ENCODE measurements around the gene ATAD3C.
A peak's percentile ranks its signal among the peaks of the same experiment; 100 is the strongest.
"Not testable (repeated sequence)": the region's sequence is repeated elsewhere in the genome, so short reads cannot be mapped to it uniquely, and the experiment has no call there.

Gene ATAD3C, protein sequence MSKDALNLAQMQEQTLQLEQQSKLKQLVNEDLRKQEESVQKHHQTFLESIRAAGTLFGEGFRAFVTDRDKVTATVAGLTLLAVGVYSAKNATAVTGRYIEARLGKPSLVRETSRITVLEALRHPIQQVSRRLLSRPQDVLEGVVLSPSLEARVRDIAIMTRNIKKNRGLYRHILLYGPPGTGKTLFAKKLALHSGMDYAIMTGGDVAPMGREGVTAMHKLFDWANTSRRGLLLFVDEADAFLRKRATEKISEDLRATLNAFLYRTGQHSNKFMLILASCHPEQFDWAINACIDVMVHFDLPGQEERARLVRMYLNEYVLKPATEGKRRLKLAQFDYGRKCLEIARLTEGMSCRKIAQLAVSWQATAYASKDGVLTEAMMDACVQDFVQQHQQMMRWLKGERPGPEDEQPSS

DNA sequence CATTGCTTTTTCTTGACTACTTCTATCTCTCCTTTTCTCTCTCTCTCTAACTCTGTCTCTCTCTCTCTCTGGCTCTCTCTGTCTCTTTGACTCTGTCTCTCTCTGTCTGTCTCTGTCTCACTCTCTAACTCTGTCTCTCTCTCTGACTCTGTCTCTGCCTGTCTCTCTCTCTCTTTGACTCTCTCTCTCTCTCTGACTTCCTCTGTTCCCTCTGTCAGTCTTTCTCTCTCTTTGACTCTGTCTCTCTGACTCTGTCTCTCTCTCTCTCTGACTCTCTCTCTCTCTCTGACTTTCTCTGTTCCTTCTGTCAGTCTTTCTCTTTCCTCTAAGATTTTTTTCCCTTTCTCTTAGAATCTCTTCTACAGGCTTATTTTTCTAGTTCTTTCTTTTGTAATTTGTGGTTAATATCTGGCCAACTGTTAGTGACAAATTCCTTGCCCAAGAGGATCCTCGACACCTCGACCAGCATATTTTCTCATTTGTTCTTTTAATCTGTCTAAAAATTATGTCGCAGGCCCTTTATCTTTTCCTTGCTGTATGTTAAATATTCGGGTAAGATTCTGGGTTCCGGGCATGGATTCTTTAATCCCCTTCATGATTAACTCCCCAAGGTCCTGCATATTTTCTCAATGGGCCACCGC is at the start of gene ATAD3C:
Gene ATAD3C (plus strand): TSS at position 591 of the 641 bp plus-strand sequence. CDS start 995 bp downstream, outside the sequence.
- no peak within 1 kb of the TSS for H3K27ac ChIP-seq (ENCODE audit: low read depth, low read length)
- H3K27me3 ChIP-seq (ENCODE audit: control insufficient read depth in 5 of 5, insufficient read depth in 4 of 5, low read length in 5 of 5): no peaks in the 10 kb centered on the region
- no peaks in the 10 kb centered on the region for H3K4me1 ChIP-seq (ENCODE audit: control insufficient read depth in 5 of 5, insufficient read depth in 5 of 5, low read length in 5 of 5)
- H3K4me3 ChIP-seq (ENCODE audit: low read depth in 1 of 5, low read length in 5 of 5): no peak within 1 kb of the TSS
- no peaks in the 10 kb centered on the region for H3K36me3 ChIP-seq (ENCODE audit: control insufficient read depth in 5 of 5, insufficient read depth in 5 of 5, low read length in 5 of 5)
- no peak within 1 kb of the TSS for H3K9ac ChIP-seq (ENCODE audit: low read length in 5 of 5)
- no peaks in the 10 kb centered on the region for H3K9me3 ChIP-seq (ENCODE audit: control insufficient read depth in 5 of 5, low read length in 5 of 5)

DNA sequence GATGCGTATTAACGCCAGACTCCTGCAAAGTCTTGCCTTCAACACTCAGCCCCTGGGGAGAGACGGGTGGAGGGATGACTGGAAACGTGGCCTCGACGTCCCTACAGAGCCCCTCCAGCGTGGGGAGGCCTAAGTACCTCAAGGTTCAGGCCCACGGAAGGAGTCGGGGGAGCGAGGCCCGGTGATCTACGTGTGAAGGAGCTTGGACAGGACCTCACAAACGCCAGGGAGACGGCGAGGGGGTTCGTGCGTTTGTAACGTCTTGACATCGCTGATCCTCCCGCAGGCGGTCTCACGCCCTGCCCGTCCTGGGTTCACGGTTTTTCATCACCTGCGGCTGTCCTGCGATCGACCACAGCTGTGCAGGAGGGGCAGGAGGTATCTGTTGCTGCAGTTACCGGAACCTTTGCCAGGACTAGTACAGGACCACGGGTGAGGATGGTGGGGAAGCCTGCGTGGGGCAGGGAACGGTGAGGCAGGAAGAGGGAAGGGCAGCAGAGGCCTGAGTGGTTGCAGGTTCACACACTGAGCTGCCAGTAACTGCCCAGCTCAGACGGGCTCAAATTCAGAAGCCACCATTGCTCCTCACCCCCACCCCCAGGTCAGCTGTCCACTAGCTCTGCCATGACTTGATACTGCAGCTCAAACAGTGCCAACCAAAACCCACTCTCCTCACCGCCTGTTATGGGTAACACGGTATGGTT is 49.5 kb upstream of the ATAD3C start:
- Histone ChIP-seq H3K27ac (ENCODE audit: low read depth, low read length) (peak overlapping the region; percentile 77), H3K9me3 (ENCODE audit: control insufficient read depth in 5 of 5, low read length in 5 of 5) (no peaks in the 10 kb centered on the region), H3K4me3 (ENCODE audit: low read depth in 1 of 5, low read length in 5 of 5) (peak overlapping the region; percentile 82 to 99 (median 94)), H3K36me3 (ENCODE audit: control insufficient read depth in 5 of 5, insufficient read depth in 5 of 5, low read length in 5 of 5) (peaks cover 0 to 62% (median 51%) of the 10 kb centered on the region in 5 donors), H3K27me3 (ENCODE audit: control insufficient read depth in 5 of 5, insufficient read depth in 4 of 5, low read length in 5 of 5) (no peaks in the 10 kb centered on the region), H3K4me1 (ENCODE audit: control insufficient read depth in 5 of 5, insufficient read depth in 5 of 5, low read length in 5 of 5) (peaks cover 15 to 42% (median 34%) of the 10 kb centered on the region in 5 donors), H3K9ac (ENCODE audit: low read length in 5 of 5) (peak overlapping the region; percentile 74 to 93 (median 90))

DNA sequence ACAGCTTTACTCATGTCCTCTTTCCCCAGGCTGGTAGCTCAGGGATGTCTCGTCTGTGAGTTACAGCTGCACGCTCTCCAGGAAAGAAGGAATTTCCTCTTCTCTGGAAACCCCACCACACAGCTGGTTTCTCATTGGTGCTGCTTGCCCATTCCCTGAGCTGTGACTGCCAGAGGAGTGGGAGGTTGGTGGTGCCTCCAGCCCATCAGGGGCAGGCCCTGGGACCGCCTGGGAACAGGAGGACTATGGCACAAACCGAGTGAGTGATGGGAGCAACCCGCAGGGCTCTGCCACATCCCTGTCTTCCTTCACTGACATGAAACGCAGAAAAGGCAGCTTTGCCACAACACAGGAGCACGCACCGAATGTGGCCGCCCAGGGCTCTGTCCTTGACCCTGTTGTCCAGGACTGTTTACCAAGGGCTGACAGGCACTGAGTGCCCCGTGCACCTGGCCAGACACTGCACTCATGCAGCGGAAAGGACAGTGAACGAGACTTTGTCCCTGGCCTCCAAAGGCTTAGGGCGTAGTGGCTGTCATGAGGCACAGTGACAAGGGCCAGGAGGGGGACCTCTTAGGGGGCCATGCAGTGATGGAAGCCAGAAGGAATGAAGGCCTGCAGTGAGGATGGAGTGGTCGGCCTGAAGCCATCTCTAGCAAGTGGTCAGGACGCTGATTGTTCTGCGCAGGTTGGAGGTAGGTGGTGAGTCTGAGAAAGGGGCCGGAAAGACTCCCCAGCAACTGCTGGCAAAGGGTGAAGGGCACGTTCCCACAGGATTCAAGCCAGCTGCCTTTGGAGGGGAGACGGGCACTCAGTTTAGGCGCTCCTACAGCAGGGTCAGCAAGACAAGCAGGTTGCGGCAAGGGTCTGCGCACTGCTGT is 48.7 kb upstream of the ATAD3C start:
- H3K27ac ChIP-seq (ENCODE audit: low read depth, low read length): peak overlapping the region; percentile 77
- H3K4me3 ChIP-seq (ENCODE audit: low read depth in 1 of 5, low read length in 5 of 5): peak overlapping the region; percentile 82 to 99 (median 94)
- H3K27me3 ChIP-seq (ENCODE audit: control insufficient read depth in 5 of 5, insufficient read depth in 4 of 5, low read length in 5 of 5): no peaks in the 10 kb centered on the region
- peaks cover 15 to 47% (median 40%) of the 10 kb centered on the region in 5 donors for H3K4me1 ChIP-seq (ENCODE audit: control insufficient read depth in 5 of 5, insufficient read depth in 5 of 5, low read length in 5 of 5)
- H3K9me3 ChIP-seq (ENCODE audit: control insufficient read depth in 5 of 5, low read length in 5 of 5): no peaks in the 10 kb centered on the region
- H3K9ac ChIP-seq (ENCODE audit: low read length in 5 of 5): peak overlapping the region in 3 of 5 donors; percentile 84 to 93 (median 90)
- H3K36me3 ChIP-seq (ENCODE audit: control insufficient read depth in 5 of 5, insufficient read depth in 5 of 5, low read length in 5 of 5): peaks cover 0 to 61% (median 50%) of the 10 kb centered on the region in 5 donors

DNA sequence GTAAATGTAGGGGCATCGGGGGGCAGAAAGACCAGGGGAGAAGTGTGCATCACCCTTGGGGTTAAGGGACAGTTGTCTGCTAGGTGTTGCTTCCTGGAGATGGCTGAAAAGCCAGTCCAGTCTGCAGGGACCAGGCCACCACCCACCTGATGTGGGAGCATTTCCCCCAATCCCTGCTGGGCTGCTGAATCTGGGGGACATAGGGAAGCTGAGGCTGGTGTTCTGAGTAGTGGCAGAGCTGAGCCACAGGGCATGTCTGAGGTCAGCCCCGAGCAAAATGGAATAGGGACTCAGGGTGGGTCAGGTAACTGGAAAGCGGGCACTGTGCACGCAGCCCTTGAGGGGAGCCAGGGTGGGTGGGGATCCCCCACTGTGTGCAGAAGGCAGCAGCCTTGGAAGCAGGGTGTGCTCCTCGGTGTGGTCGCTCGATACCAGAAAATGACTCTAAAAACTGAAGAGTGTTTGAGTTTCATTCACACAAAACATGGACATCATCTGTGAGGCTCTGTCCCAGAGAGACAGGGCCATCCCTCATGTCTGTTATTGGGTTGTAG is 48.0 kb upstream of the ATAD3C start:
- Histone ChIP-seq H3K9me3 (ENCODE audit: control insufficient read depth in 5 of 5, low read length in 5 of 5) (no peaks in the 10 kb centered on the region), H3K4me3 (ENCODE audit: low read depth in 1 of 5, low read length in 5 of 5) (no peak overlapping the region), H3K27me3 (ENCODE audit: control insufficient read depth in 5 of 5, insufficient read depth in 4 of 5, low read length in 5 of 5) (no peaks in the 10 kb centered on the region), H3K27ac (ENCODE audit: low read depth, low read length) (no peak overlapping the region), H3K9ac (ENCODE audit: low read length in 5 of 5) (no peak overlapping the region), H3K4me1 (ENCODE audit: control insufficient read depth in 5 of 5, insufficient read depth in 5 of 5, low read length in 5 of 5) (peaks cover 15 to 55% (median 47%) of the 10 kb centered on the region in 5 donors), H3K36me3 (ENCODE audit: control insufficient read depth in 5 of 5, insufficient read depth in 5 of 5, low read length in 5 of 5) (peaks cover 0 to 58% (median 50%) of the 10 kb centered on the region in 5 donors)

DNA sequence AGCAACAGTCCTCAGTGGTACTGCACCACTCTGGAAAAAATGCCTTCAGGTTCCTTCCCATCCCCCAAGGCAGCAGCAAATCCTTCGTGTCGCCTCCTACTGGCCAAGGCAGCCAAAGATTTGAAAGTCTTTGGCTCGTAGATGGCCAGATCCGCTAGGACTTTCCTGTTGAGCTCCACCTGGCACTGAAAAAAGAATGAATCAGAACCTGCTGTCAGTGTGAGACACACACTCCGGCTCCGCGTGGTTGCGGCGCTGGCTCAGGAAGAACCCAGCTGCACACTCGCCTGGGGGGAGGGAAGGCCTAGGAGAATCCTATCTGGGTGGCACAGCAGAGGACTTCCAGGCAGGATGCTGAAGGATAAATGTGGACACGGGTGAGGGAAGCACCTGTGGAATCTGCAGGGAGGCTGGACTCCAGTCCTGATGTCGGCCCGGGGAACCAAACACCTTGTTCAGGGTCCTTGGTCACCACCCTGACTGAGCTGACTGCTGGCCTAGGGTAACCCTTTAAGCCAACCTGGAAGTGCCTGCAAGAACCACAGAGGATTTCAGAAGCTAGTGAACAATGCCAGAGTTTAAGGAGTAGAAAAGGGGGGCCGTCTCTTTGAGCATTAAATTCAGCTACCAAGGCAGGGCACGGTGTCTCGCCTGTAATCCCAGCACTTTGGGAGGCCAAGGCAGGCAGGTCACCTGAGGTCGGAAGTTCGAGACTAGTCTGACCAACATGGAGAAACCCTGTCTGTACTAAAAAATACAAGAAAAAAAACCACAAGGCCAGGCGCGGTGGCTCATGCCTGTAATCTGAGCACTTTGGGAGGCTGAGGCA is 47.2 kb upstream of the ATAD3C start:
- Histone ChIP-seq H3K4me1 (ENCODE audit: control insufficient read depth in 5 of 5, insufficient read depth in 5 of 5, low read length in 5 of 5) (peaks cover 14 to 54% (median 50%) of the 10 kb centered on the region in 5 donors), H3K9ac (ENCODE audit: low read length in 5 of 5) (no peak overlapping the region), H3K36me3 (ENCODE audit: control insufficient read depth in 5 of 5, insufficient read depth in 5 of 5, low read length in 5 of 5) (peaks cover 0 to 53% (median 48%) of the 10 kb centered on the region in 5 donors), H3K27ac (ENCODE audit: low read depth, low read length) (no peak overlapping the region), H3K9me3 (ENCODE audit: control insufficient read depth in 5 of 5, low read length in 5 of 5) (no peaks in the 10 kb centered on the region), H3K4me3 (ENCODE audit: low read depth in 1 of 5, low read length in 5 of 5) (no peak overlapping the region), H3K27me3 (ENCODE audit: control insufficient read depth in 5 of 5, insufficient read depth in 4 of 5, low read length in 5 of 5) (no peaks in the 10 kb centered on the region)

DNA sequence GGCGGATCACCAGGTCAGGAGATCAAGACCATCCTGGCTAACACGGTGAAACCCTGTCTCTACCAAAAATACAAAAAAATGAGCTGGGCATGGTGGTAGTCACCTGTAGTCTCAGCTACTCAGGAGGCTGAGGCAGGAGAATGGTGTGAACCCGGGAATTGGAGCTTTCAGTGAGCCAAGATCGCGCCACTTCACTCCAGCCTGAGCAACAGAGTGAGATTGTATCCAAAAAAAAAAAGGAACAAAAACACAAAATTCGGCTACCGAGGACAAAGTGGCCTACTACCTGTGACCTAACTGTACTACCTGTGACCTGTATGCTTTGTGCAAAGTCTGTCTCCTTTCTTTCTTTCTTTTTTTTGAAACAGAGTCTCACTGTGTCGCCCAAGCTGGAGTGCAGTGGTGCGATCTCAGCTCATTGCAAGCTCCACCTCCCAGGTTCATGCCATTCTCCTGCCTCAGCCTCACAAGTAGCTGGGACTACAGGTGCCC is 46.5 kb upstream of the ATAD3C start:
- H3K27me3 ChIP-seq (ENCODE audit: control insufficient read depth in 5 of 5, insufficient read depth in 4 of 5, low read length in 5 of 5); H3K4me3 ChIP-seq (ENCODE audit: low read depth in 1 of 5, low read length in 5 of 5); H3K9ac ChIP-seq (ENCODE audit: low read length in 5 of 5); H3K9me3 ChIP-seq (ENCODE audit: control insufficient read depth in 5 of 5, low read length in 5 of 5); H3K27ac ChIP-seq (ENCODE audit: low read depth, low read length): not testable (repeated sequence)
- Histone ChIP-seq H3K36me3 (ENCODE audit: control insufficient read depth in 5 of 5, insufficient read depth in 5 of 5, low read length in 5 of 5) (peaks cover 0 to 46% (median 41%) of the 10 kb centered on the region in 5 donors), H3K4me1 (ENCODE audit: control insufficient read depth in 5 of 5, insufficient read depth in 5 of 5, low read length in 5 of 5) (peaks cover 9 to 52% (median 48%) of the 10 kb centered on the region in 5 donors)

DNA sequence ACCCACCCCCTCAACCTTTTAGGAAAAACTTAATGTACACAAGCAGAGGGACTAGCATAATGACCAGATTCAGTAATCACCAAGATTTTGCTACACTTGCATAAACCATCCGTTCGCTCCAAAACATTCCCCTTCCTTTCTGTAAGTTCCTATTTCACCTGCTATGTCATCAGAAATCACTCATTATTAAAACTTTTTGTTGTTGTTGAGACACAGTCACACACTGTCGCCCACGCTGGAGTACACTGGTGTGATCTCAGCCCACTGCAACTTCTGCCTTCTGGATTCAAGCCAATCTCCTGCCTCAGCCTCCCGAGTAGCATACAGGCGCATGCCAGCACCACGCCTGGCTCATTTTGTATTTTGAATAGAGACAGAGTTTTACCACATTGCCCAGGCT is 45.8 kb upstream of the ATAD3C start:
- Histone ChIP-seq H3K27ac (ENCODE audit: low read depth, low read length) (no peak overlapping the region), H3K36me3 (ENCODE audit: control insufficient read depth in 5 of 5, insufficient read depth in 5 of 5, low read length in 5 of 5) (peaks cover 0 to 45% (median 40%) of the 10 kb centered on the region in 5 donors), H3K9ac (ENCODE audit: low read length in 5 of 5) (no peak overlapping the region), H3K9me3 (ENCODE audit: control insufficient read depth in 5 of 5, low read length in 5 of 5) (no peaks in the 10 kb centered on the region), H3K27me3 (ENCODE audit: control insufficient read depth in 5 of 5, insufficient read depth in 4 of 5, low read length in 5 of 5) (no peaks in the 10 kb centered on the region), H3K4me3 (ENCODE audit: low read depth in 1 of 5, low read length in 5 of 5) (no peak overlapping the region), H3K4me1 (ENCODE audit: control insufficient read depth in 5 of 5, insufficient read depth in 5 of 5, low read length in 5 of 5) (peaks cover 7 to 52% (median 48%) of the 10 kb centered on the region in 5 donors)

DNA sequence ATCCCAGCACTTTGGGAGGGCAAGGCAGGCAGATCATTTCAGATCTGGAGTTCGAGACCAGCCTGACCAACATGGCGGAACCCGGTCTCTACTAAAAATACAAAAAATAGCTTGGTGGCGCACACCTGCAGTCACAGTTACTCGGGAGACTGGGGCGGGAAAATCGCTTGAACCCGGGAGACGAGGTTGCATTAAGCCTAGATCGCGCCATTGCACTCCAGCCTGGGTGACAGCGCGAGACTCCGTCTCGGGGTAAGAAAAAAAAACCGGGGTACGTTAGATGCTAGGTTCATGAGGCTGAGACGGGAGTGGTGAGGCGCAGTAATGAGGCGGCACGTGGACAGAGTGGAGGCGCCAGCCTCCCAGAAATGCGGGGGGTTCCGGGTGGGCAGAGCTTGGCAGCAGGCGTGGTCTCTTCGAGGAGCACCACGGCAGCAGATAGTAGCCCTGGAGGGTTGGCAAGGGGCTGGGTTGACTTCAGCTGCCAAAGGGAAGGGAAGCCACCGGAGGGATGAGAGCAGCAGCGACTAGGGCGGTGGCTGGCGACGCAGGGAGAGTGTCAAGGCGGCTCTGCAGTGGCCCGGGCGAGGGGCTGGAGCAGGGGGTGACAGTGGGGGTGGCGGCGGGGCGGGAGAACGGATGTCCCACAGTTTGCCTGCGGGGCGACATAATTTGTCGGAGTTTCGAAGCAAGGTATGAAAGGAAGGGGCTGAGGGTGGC is 43.2 kb upstream of the ATAD3C start:
- peak overlapping the region; percentile 71 to 95 (median 90) for H3K9ac ChIP-seq (ENCODE audit: low read length in 5 of 5)
- no peaks in the 10 kb centered on the region for H3K27me3 ChIP-seq (ENCODE audit: control insufficient read depth in 5 of 5, insufficient read depth in 4 of 5, low read length in 5 of 5)
- H3K9me3 ChIP-seq (ENCODE audit: control insufficient read depth in 5 of 5, low read length in 5 of 5): no peaks in the 10 kb centered on the region
- H3K27ac ChIP-seq (ENCODE audit: low read depth, low read length): peak overlapping the region; percentile 76
- peaks cover 0 to 40% (median 32%) of the 10 kb centered on the region in 5 donors for H3K36me3 ChIP-seq (ENCODE audit: control insufficient read depth in 5 of 5, insufficient read depth in 5 of 5, low read length in 5 of 5)
- peaks cover 0 to 37% (median 34%) of the 10 kb centered on the region in 5 donors for H3K4me1 ChIP-seq (ENCODE audit: control insufficient read depth in 5 of 5, insufficient read depth in 5 of 5, low read length in 5 of 5)
- peak overlapping the region; percentile 63 to 97 (median 88) for H3K4me3 ChIP-seq (ENCODE audit: low read depth in 1 of 5, low read length in 5 of 5)
